ENCODE data around the gene ZIM2. TPM values are rescaled to one million over a fixed set of nuclear protein-coding genes. Genes with fewer than 3 reads are reported as not detected.

The ZIM2 gene
- total RNA-seq, 1 donor from 2014 or later, result not detected

DNA sequence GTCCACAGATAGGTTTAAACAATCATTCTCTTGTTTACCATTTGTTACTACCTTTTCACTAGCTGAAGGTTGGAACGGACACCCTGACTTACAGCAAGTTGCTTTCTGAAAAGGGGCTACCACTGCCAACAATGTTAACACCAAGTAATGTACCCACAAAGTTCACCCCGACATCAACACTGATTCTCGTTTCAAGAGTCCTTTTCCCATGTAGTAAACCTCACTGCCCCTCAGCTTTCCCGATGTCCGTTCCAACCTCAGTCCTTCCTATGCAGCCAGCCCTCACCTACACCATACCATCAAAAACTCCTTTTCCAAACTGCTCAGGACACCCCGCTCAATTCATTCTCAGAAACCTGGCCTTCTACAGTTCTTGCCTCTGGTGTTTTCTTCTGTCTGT, 29.0 kb downstream of the ZIM2 start:
- intact Hi-C loops (cut with micrococcal nuclease), result no loop called here

DNA sequence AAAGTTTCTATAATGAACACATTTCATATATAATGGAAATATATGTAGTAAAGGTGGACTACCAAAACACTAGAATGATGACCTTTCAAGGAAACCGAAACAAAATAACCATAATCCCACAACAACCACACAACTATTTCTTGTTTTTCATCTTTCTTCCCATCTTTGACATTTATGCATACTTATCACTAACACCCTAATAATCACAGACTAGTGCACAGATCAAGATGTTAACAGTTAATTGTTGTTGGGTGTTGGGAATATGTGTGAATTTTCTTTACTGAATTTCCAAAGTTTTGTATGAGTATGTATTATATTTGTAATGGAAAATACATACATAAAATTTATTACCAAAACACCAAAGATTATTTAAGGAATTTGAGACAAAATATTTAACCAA, 30.3 kb downstream of the ZIM2 start:
- intact Hi-C loops (cut with micrococcal nuclease), result no loop called here

DNA sequence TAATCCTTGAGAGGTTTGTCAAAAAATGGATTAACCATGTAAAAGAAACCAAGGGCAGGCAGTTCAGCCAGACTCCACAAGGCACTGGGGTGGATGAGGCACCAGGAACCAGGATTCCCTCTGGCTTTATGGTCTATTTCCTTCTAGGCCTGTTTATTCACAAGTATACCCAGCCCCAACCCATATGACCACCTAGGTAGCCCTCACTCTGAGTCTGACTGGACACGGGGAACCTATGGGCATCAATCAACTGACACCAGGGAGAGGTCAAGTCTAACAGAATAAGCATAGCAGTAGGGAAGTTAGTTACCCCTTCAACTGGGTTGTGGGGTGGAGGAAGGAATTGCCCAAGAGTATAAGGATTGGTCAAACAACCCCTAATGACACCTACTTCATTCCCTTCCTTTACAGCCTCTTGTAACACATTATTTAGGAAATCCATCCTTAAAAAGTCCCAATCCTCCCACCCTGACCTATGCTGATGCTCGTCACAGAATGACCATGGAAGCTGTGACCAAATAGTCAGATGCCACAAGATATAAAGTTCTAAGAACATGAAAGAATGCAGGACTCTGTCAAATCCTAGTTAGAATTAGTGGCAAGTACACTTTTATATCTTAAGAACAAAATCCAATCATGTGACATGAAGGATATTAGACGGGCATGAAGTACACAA, 31.7 kb downstream of the ZIM2 start:
- intact Hi-C loops (cut with micrococcal nuclease), result no loop called here

DNA sequence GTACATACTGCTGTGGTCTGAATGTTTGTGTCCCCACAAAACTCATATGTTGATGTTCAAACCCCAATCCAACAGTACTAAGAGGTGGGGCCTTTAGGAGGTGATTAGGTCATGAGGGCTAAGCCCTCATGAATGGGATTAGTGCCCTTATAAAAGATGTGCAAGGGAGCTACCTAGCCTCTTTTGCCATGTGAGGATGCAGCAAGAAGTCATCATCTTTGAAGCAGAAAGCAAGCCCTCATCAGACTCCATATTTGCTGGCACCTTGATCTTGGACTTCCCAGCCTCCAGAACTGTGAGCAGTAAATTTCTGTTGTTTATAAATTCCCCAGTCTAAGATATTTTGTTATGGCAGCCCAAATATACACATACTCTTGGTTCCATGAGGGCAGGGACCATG, 33.9 kb downstream of the ZIM2 start:
- intact Hi-C loops (cut with micrococcal nuclease), result no loop called here

DNA sequence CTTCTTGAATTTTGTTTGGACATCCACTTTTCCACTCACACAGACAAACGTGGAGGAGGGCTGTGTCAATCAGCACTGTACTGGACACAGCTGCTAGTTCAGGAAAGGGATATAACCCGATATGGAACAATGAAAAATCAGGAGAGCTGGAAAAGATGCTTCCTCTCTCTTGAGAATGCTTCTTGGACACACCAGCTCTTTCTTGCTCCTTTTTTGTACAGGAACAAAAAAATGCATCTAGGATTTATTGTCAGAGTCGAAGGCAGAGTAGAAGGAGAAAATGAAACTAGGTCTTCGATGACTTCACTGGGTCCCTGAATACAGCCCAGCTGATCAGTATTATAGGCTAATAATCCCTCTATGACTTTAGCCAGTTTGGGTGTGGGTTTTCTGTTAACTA, 62.2 kb downstream of the ZIM2 start:
- intact Hi-C loops (cut with micrococcal nuclease), result no loop called here

DNA sequence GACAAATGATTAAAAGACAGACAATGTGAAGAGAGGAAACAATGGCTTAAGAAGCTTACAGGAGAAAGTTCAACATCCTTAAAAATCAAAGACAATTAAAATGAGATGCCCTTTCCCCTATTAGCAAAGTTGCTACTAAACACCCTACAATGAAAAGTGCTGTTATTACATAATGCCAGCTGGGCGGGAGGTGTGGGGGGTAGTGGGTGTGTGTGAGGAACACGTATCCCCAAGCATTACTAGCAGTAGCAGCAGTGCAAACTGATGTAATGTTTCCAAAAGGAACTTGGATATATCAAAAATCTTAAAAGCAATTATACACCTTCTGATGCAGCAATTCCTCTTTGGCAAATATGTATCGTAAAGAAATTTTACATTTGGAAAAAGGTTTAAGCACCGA, 70.9 kb downstream of the ZIM2 start:
- intact Hi-C loops (cut with micrococcal nuclease), result no loop called here

DNA sequence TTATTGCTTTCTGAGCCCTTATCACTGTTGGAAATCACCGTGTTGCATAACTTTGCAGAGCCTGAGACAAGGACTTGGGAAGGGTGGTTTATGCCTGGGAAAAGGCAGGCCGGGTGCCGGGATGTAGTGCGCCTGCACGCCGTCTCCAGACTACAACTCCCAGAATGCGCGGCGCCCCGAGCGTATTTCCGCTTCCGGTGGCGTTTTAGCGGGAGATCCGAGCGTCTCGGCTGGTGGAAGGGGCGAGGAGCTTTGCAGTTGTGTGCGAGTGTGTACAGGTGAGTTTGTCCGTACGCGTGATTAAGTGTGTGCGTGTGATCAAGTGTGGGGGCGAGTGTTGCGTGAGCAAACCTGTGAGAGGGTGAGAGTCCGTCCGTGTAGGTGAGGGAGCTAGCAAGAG, 75.4 kb downstream of the ZIM2 start:
- intact Hi-C loops (cut with micrococcal nuclease), result no loop called here

DNA sequence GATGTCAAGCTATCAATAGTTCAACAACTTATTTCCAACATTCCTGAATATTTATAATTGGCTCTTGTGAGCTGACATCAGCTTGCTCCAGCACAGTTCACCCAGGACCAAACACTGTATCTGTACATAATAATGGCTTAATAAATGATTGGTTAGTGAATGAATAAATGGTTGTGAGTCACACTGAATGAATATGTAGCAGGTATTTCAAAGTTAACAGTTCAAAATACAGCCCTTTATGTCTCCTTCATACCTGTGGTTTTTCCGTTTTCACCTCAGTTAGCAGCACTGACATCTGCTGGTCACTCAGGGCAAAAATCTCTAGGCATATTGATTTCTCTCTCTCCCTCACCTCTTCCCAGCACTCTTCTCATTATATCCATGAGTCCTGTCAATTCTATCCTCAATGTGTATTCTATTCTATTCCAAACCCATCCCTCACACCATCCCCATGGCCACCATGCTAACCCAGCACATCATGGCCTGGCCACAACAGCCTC, 76.3 kb downstream of the ZIM2 start:
- intact Hi-C loops (cut with micrococcal nuclease), result no loop called here

DNA sequence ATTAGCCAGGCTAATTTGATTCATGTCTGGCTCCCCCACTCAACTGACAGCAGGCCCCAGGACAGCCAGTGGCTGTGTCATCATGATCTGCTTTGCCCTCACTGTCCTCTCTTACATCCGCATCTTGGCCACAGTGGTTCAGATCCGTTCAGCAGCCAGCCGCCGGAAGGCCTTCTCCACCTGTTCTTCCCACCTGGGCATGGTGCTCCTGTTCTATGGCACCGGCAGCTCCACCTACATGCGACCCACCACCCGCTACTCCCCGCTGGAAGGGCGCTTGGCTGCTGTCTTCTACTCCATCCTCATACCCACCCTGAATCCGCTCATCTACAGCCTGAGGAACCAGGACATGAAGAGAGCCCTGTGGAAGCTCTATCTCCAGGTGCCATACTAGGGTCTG, 79.7 kb downstream of the ZIM2 start:
- intact Hi-C loops (cut with micrococcal nuclease), result no loop called here

DNA sequence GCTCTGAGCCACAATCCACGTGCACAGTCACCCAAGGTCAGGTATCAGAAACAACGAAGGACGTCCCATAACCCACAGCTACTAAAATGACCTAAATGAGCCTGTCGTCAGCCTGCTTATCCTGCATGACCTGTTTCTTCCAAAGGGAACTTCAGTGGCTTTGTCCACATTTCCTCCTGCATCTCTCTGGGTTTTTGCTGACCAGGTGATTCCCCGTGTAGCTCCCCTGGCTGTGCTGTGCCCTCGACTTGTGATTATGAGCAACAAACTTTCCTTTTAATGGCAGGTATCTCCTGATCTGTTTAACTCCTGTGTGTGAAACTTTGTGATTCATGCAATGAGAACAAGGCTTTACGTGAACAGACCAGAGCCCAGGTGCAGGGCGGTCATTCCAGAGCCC, 81.0 kb downstream of the ZIM2 start:
- intact Hi-C loops (cut with micrococcal nuclease), result no loop called here

DNA sequence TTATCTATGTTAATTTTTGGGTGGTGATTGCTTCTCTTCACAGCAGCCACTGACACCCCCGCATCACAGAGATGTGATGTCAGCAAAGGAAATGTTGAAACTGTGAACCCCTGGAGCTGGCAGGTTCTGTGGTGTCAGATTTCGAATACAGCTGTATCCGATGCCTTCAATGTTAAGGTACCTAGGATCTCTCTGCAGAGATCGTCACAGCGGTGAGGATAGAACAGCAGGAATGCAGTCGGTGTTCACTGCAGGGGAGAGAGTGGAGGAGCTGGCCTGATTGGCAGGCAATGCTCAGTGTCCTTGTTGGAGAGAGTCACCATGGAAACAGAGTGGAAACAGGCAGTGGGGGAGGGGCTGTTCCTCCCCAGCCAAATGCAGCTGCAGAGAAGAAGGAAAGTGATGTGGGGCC, 89.4 kb downstream of the ZIM2 start:
- intact Hi-C loops (cut with micrococcal nuclease), result no loop called here

DNA sequence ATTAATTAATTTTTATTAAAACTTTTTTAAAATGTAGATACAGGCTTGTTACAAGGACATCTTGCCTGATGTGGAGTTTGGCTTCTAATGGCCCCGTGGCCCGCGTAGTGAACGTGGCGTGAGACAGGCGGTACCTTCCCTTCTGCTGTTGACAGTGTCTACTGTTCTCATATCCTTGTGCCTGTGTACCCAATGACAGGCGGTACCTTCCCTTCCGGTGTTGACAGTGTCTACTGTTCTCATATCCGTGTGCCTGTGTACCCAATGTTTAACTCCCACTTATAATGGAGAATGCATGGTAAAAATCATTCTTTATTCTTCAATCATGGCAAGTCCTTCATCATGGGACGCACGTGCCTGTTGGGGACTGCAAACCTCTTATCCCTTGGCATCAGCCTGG, 89.9 kb downstream of the ZIM2 start:
- intact Hi-C loops (cut with micrococcal nuclease), result no loop called here

DNA sequence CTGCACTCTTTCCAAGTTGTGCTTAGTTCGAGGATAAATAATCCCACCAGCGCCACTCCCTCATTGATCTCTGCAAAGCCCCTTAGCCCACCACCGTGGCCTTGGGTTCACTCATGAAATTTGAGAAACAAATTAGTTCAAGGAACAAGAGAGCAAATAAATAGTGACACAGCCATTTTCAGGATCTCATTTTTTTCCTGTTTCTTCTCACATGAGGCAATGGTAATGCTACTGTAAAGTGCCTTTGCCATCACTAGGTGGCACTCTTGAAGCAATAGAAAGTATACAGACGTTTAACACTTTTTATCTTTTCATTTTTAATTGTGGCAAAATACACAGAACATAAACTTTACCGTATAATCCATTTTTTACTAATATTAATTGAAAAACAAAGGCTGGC, 92.1 kb downstream of the ZIM2 start:
- intact Hi-C loops (cut with micrococcal nuclease), result no loop called here

DNA sequence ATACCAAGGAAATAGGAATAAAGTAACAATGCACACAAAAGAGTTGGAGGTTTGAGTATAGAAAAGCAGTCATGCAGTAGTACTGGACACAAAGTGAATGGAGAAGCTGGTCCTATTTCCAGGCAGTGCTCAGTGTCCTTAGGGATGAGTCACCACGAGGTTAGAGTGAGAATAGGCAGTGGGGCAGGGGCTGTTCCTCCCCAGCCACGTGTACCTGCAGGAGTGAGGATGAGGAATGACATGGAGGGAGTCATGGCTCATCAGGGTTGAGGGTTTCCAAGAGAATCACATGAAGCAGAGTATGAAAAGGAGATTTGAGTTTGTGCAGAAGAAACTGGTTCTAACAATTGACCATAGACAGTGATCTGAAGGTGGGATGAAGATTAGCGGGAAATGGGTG, 94.2 kb downstream of the ZIM2 start:
- intact Hi-C loops (cut with micrococcal nuclease), result no loop called here

DNA sequence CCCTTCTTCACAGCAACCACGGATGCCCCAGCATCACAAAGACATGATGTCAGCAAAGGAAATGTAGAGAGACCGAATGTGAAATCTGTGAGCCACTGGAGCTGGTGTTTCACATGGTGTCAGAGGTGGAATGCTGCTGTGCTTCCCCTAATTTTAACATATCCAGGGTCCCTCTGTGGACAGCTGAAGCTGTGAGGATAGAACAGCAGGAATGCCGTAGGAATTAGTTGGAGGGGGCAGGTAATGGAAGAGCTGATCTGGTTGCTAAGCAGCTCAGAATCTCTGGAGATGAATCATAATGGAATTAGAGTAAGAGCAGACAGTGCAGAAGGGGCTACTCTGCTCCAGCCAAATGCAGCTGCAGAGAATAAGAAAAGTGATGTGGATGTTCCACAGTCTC, 100.0 kb downstream of the ZIM2 start:
- intact Hi-C loops (cut with micrococcal nuclease), result no loop called here

DNA sequence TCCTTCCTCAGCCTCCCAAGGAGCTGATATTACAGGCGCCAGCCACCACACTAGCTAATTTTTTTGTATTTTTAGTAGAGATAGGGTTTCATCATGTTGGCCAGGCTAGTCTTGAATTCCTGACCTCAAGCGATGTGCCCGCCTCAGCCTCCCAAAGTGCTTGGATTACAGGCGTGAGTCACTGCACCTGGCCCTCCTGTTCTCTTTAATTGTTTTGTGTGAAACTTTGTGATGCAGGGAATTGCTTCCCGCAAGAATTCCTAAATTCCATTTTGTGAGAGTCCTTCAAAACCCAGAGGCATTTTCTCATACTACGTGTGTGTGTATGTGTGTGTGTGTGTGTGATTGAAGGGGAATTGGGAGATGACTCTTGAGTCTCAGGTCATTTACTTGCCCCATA, 104.0 kb downstream of the ZIM2 start:
- intact Hi-C loops (cut with micrococcal nuclease), result no loop called here

DNA sequence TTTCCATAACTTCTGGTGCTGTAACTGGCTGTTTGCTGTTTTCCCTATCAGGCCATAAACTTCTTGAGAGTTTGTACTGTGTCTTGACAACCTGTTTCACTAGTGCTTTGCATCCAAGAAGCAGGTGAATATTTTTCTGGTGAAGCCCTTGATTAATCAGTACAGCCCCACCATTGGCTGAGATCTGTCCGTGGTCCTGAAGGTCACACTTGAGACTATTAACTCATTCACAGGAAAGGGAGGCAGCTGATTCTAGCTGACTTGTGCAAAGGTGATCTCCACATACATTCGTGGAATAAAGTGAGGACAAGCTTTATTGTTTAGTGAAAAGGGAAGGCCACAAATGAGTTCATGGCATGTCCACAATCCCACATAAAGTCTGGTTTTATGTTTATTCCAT, 107.5 kb downstream of the ZIM2 start:
- intact Hi-C loops (cut with micrococcal nuclease), result no loop called here

DNA sequence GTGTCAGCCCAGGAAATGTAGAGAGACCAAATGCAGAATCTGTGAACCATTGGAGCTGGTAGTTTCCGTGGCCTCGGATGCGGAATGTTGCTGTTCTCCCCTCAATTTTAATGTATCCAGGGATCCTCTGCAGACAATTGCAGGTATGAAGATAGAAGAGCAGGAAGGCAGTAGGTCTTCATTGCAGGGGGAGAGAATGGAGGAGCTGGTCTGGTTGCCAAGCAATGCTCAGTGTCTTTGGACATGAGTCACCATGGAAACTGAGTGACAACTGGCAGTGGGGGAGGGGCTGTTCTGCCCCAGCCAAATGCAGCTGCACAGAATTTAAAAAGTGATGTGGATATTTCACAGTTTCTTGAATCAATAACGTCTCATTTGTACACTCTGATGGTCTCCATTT, 112.8 kb downstream of the ZIM2 start:
- intact Hi-C loops (cut with micrococcal nuclease), result no loop called here

DNA sequence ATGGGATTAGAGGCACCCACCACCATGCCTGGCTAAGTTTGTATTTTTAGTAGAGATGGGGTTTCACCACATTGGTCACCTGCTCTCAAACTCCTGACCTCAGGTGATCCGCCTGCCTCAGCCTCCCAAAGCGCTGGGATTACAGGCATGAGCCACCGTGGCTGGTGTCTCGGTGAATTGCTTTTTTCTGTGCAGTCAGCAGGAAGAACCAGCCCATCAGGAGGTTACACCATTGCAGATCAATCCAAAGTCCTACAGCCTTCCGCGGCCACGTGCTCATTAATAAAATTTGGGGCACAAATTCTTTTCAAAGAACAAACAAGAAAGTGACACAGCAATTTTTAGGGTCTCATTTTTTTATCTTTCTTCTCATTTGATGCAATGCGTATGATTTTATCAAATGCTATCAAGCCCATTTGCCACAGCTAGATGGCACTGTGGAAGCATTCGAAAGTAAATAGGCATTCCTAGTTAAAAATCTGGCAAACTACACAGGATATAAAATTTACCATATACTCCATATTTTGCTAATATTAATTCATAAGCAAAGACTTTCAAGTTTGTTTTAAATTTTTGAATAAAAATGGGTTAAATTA, 114.6 kb downstream of the ZIM2 start:
- intact Hi-C loops (cut with micrococcal nuclease), result no loop called here
